H1 (cell line): ENCODE measurements around the gene TUBB2B. TPM values are rescaled to one million over a fixed set of nuclear protein-coding genes. Genes with fewer than 3 reads are reported as not detected.

Source experiments
- CTCF ChIA-PET: fragments of 300-600 bp; sonication (Branson Sonifier 250); formaldehyde crosslinking; loops from one replicate; lab custom pipeline; 2021; ENCODE audit not compliant: partially characterized antibody; lab: Charles Lee
- POLR2A ChIA-PET: fragments of 300-600 bp; sonication (Branson Sonifier 250); formaldehyde crosslinking; loops from one replicate; lab custom pipeline; 2021; ENCODE audit warnings: inconsistent platforms; ENCODE audit not compliant: partially characterized antibody; lab: Charles Lee
- DNase-seq, 2 experiments: peaks; one replicate each; pipeline versions ENCODE4 v3.0.0 to v3.0.0-alpha.2; 2010 to 2022; ENCODE audit warnings: low spot score in 2 of 2, low read depth in 1 of 2, mixed read lengths in 1 of 2
- FAIRE-seq: peaks from 2 replicates; lab custom pipeline; 2011; peaks lifted over from hg19 to GRCh38; lab: Jason Lieb, UNC
- H2AFZ ChIP-seq: 2 replicates; pipeline ENCODE4 v1.8.1; 2012; ENCODE audit warnings: low read length, inconsistent platforms
- H2AK5ac ChIP-seq: 2 replicates; pipeline ENCODE4 v1.6.1; 2013; ENCODE audit warnings: low read depth, low read length
- H2BK120ac ChIP-seq: replicated peaks from 2 replicates; pipeline ENCODE3; 2013; ENCODE audit warnings: low read depth, low read length, inconsistent platforms
- H2BK12ac ChIP-seq: 2 replicates; pipeline ENCODE4 v1.6.1; 2013; ENCODE audit warnings: low read depth, low read length
- H2BK15ac ChIP-seq: 2 replicates; pipeline ENCODE4 v1.6.1; 2013; ENCODE audit warnings: low read length
- H2BK20ac ChIP-seq: 2 replicates; pipeline ENCODE4 v1.6.1; 2013; ENCODE audit warnings: low read length
- H2BK5ac ChIP-seq: 2 replicates; pipeline ENCODE4 v1.6.1; 2013; ENCODE audit warnings: low read depth, low read length
- H3K14ac ChIP-seq: 2 replicates; pipeline ENCODE4 v1.6.1; 2013; ENCODE audit warnings: inconsistent platforms; ENCODE audit not compliant: insufficient read length
- H3K18ac ChIP-seq: 2 replicates; pipeline ENCODE4 v1.6.1; 2013; ENCODE audit warnings: low read length; ENCODE audit errors: extremely low read depth
- H3K23ac ChIP-seq: 2 replicates; pipeline ENCODE4 v1.6.1; 2013; ENCODE audit warnings: inconsistent platforms; ENCODE audit not compliant: insufficient read length
- H3K23me2 ChIP-seq: 2 replicates; pipeline ENCODE4 v1.6.1; 2013; ENCODE audit warnings: low read depth, low read length
- H3K27ac ChIP-seq: 2 replicates; pipeline ENCODE4 v1.6.1; 2011; ENCODE audit warnings: low read depth, low read length, inconsistent platforms
- H3K27me3 ChIP-seq, 4 experiments: replicated peaks in 1 of 4; 1 replicate in 1 of 4; 2 replicates in 3 of 4; pipeline versions ENCODE4 v1.6.1 to v1.8.1; 2011 to 2013; ENCODE audit warnings: low read length in 3 of 4, mild to moderate bottlenecking in 3 of 4, inconsistent platforms in 2 of 4, mixed read lengths in 2 of 4, moderate library complexity in 1 of 4; ENCODE audit not compliant: control insufficient read depth in 3 of 4, insufficient read depth in 3 of 4; ENCODE audit errors: extremely low read depth in 1 of 4
- H3K36me3 ChIP-seq, 4 experiments: 2 replicates each; pipeline versions ENCODE4 v1.6.1 to v1.8.1; 2011 to 2013; ENCODE audit warnings: mild to moderate bottlenecking in 4 of 4, low read length in 3 of 4, moderate library complexity in 2 of 4, control low read depth in 1 of 4, inconsistent platforms in 1 of 4; ENCODE audit not compliant: insufficient read depth in 4 of 4, control insufficient read depth in 2 of 4
- H3K4ac ChIP-seq: replicated peaks from 2 replicates; pipeline ENCODE3; 2013; ENCODE audit warnings: low read length, low read depth, mixed read lengths, inconsistent platforms; ENCODE audit not compliant: insufficient read length
- H3K4me1 ChIP-seq, 4 experiments: replicated peaks in 1 of 4; 1 replicate in 1 of 4; 2 replicates in 3 of 4; pipeline versions ENCODE4 v1.6.1 to v1.8.1; 2011 to 2013; ENCODE audit warnings: low read length in 3 of 4, inconsistent platforms in 2 of 4, mixed read lengths in 1 of 4; ENCODE audit not compliant: insufficient read depth in 4 of 4, control insufficient read depth in 3 of 4
- H3K4me2 ChIP-seq, 2 experiments: 2 replicates each; pipeline versions ENCODE4 v1.6.1 to v1.8.1; 2011 to 2013; ENCODE audit warnings: low read depth in 2 of 2, low read length in 2 of 2, control low read depth in 1 of 2, inconsistent platforms in 1 of 2, mild to moderate bottlenecking in 1 of 2; ENCODE audit not compliant: insufficient read depth in 1 of 2
- H3K4me3 ChIP-seq, 4 experiments: fragments of 200-600, 300-600 bp in 1 of 4; sonication (generic), shearing (Covaris generic), sonication (Bioruptor Twin) in 1 of 4; 2 replicates each; pipeline versions ENCODE4 v1.5.1 to v1.8.1; 2011 to 2016; ENCODE audit warnings: low read length in 4 of 4, low read depth in 3 of 4, control low read depth in 2 of 4, inconsistent platforms in 2 of 4, mild to moderate bottlenecking in 2 of 4, mixed read lengths in 1 of 4, moderate library complexity in 1 of 4; ENCODE audit not compliant: insufficient read depth in 2 of 4; ENCODE audit errors: extremely low read depth in 1 of 4
- H3K56ac ChIP-seq: replicated peaks from 2 replicates; pipeline ENCODE3; 2013; ENCODE audit warnings: low read depth, mild to moderate bottlenecking, mixed read lengths, low read length, inconsistent platforms; ENCODE audit not compliant: insufficient read length
- H3K79me1 ChIP-seq: 2 replicates; pipeline ENCODE4 v1.6.1; 2013; ENCODE audit warnings: low read depth, low read length, control low read depth
- H3K79me2 ChIP-seq, 2 experiments: 2 replicates each; pipeline versions ENCODE4 v1.6.1 to v1.8.1; 2012 to 2013; ENCODE audit warnings: low read length in 2 of 2, mild to moderate bottlenecking in 2 of 2, inconsistent platforms in 1 of 2; ENCODE audit not compliant: insufficient read depth in 2 of 2, control insufficient read depth in 1 of 2
- H3K9ac ChIP-seq, 4 experiments: replicated peaks in 1 of 4; 1 replicate in 1 of 4; 2 replicates in 3 of 4; pipeline versions ENCODE4 v1.6.1 to v1.8.1; 2011 to 2013; ENCODE audit warnings: low read depth in 3 of 4, low read length in 3 of 4, control low read depth in 2 of 4, mild to moderate bottlenecking in 2 of 4, moderate library complexity in 2 of 4, inconsistent platforms in 1 of 4; ENCODE audit errors: extremely low read depth in 1 of 4
- H3K9me3 ChIP-seq, 2 experiments: 2 replicates each; pipeline versions ENCODE4 v1.6.1 to v1.8.1; 2012 to 2013; ENCODE audit warnings: mild to moderate bottlenecking in 2 of 2, moderate library complexity in 2 of 2, control low read depth in 1 of 2, inconsistent platforms in 1 of 2, low read depth in 1 of 2, low read length in 1 of 2, mixed read lengths in 1 of 2; ENCODE audit not compliant: insufficient read depth in 2 of 2
- H4K20me1 ChIP-seq, 2 experiments: replicated peaks in 1 of 2; 2 replicates each; pipeline versions ENCODE3 to v1.8.1; 2011 to 2013; ENCODE audit warnings: inconsistent platforms in 2 of 2, low read length in 2 of 2, mild to moderate bottlenecking in 1 of 2; ENCODE audit not compliant: insufficient read depth in 2 of 2, control insufficient read depth in 1 of 2
- H4K5ac ChIP-seq: 2 replicates; pipeline ENCODE4 v1.6.1; 2013; ENCODE audit warnings: low read length, low read depth, mixed read lengths, inconsistent platforms; ENCODE audit not compliant: insufficient read length
- H4K8ac ChIP-seq: 2 replicates; pipeline ENCODE4 v1.8.0; 2013; ENCODE audit warnings: mild to moderate bottlenecking, moderate library complexity, low read length, inconsistent platforms; ENCODE audit not compliant: insufficient read depth; ENCODE audit errors: extremely low read depth
- H4K91ac ChIP-seq: replicated peaks from 2 replicates; pipeline ENCODE3; 2013; ENCODE audit warnings: low read length, mixed read lengths, inconsistent platforms; ENCODE audit not compliant: insufficient read length
- BACH1 ChIP-seq: IDR thresholded peaks from 2 replicates; pipeline ENCODE4 v1.6.1; 2012; ENCODE audit warnings: low read length, improper control_type of control experiment
- MAFK ChIP-seq: IDR thresholded peaks from 2 replicates; pipeline ENCODE4 v1.6.1; 2012; ENCODE audit warnings: low read depth, mild to moderate bottlenecking, improper control_type of control experiment, low read length
- RAD21 ChIP-seq, 2 experiments: IDR thresholded peaks in 1 of 2; conservative IDR thresholded peaks in 1 of 2; 2 replicates each; pipeline ENCODE4 v1.6.1; 2011; ENCODE audit warnings: low read depth in 2 of 2, low read length in 2 of 2, improper control_type of control experiment in 1 of 2, inconsistent platforms in 1 of 2, mild to moderate bottlenecking in 1 of 2, moderate library complexity in 1 of 2
- SP1 ChIP-seq: IDR thresholded peaks from 2 replicates; pipeline ENCODE4 v1.6.1; 2011; ENCODE audit warnings: low read depth, low read length
- SP4 ChIP-seq: IDR thresholded peaks from 2 replicates; pipeline ENCODE4 v1.6.1; 2012; ENCODE audit warnings: low read length, inconsistent platforms
- TAF1 ChIP-seq: IDR thresholded peaks from 2 replicates; pipeline ENCODE4 v1.6.1; 2011; ENCODE audit warnings: mild to moderate bottlenecking, low read depth, low read length
- TAF7 ChIP-seq: optimal IDR thresholded peaks from 2 replicates; pipeline ENCODE3; 2011; ENCODE audit warnings: low read depth, mild to moderate bottlenecking, inconsistent platforms, low read length, moderate library complexity, borderline replicate concordance
- WGBS, 2 experiments: shearing (Covaris generic) in 1 of 2; methylation state at CpG; one replicate each; pipeline versions ENCODE4 v1.1.6 to v1.1.7; 2013 to 2015; ENCODE audit warnings: low lambda C conversion rate in 2 of 2, mixed read lengths in 2 of 2, inconsistent platforms in 1 of 2, low coverage in 1 of 2, missing lambda C conversion rate in 1 of 2; ENCODE audit not compliant: insufficient replicate concordance in 2 of 2, insufficient coverage in 1 of 2, insufficient read length in 1 of 2; ENCODE audit errors: extremely low coverage in 1 of 2, missing lambda C conversion rate in 1 of 2; 5-methylcytosine and 5-hydroxymethylcytosine counted together
- polyA plus RNA-seq, 7 experiments: library from polyadenylated mRNA; depleted of rRNA in 3 of 7; stranded (reverse) in 5 of 7; unstranded in 2 of 7; fragments of >200 nt in 5 of 7; fragments of 200-250 nt in 2 of 7; gene quantifications; 1 replicate in 5 of 7; 2 replicates in 1 of 7; 4 replicates in 1 of 7; pipeline versions ENCODE4 v1.2.1 to v1.2.3, GENCODE V29; 2011 to 2013; ENCODE audit warnings: missing spikeins in 2 of 7, mixed read lengths in 2 of 7
- total RNA-seq: library from RNA; stranded (reverse); fragmentation: NEBNext Ultra II Directional; extraction: Animal tissue kit (Norgen Biotek cat#: 25700); gene quantifications from 2 replicates; pipeline ENCODE4 v1.2.1, GENCODE V29; 2021
- TF ChIP-seq, protein P1 (sequence below): IDR thresholded peaks from 2 replicates; pipeline ENCODE4 v1.6.1; 2012; ENCODE audit warnings: low read length, inconsistent platforms

The TUBB2B gene
- total and polyA plus RNA-seq, 2 of the 8 experiments (the other 6 are each of a cell fraction or from before 2014, with no cell fraction given), result 612 to 722 TPM

DNA sequence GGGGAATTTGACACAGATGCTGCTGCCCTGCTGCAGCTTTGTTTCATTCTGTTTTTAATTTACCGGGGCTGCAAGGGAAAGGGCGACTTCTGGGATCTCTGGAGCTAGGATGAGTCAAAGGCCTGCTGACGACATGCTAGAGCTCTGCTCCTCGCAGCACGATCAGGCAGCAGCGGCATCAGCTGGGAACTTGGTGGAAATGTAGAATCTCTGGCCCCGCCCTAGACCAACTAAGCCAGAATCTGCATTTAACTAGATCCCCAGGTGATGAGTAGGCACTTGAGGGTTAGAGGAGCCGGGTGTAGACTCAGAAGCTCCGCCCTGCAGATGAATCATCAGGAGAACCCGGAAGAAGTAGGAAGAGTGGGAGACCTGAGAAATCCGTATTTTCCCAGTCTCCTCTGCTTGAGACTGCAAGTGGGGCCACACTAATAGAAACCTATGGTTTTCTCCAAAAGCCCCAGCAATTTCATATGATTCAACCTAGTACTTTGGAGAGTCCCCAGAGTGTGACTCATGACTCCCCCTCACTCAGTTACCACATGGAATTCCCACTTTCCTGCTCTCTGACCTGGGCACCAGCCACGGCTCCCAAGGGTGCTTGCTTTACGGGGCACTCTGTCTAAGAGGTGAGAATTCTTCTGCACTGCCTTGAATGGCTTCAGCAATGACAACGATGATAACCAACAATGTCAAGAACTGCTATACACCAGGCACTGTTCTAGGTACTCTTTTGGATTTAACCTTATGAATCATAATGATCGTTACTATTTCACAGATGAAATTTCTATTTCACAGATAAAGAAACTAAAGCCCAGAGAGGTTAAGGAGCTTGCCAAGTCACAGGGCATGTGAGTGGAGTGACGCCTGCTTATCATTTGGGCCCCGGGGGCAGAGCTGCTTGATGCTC is 18.1 kb downstream of the TUBB2B start:
- peak overlapping the region in 1 of 4 experiments; percentile 39; a peak in 2 of 8 replicates for H3K4me3 ChIP-seq
- TF ChIP-seq SP4 (0 out of 2 replicates have a peak, but pooled peaks have one; percentile 50), SP1 (peak; percentile 67; the same call in 1 of the 2 replicates), BACH1 (peak; percentile 52), RAD21 (IDR thresholded peaks at IDR 0.05 in 1 of 2, conservative IDR thresholded peaks at IDR 0.05 in 1 of 2; ENCODE audit: low read depth in 2 of 2, low read length in 2 of 2) (peak; percentile 46 to 58; a peak in 3 of 4 replicates), MAFK (peak; percentile 72; the same call in 1 of the 2 replicates), TAF7 (no peak), TAF1 (peak; percentile 54)
- TF ChIP-seq, protein P1, sequence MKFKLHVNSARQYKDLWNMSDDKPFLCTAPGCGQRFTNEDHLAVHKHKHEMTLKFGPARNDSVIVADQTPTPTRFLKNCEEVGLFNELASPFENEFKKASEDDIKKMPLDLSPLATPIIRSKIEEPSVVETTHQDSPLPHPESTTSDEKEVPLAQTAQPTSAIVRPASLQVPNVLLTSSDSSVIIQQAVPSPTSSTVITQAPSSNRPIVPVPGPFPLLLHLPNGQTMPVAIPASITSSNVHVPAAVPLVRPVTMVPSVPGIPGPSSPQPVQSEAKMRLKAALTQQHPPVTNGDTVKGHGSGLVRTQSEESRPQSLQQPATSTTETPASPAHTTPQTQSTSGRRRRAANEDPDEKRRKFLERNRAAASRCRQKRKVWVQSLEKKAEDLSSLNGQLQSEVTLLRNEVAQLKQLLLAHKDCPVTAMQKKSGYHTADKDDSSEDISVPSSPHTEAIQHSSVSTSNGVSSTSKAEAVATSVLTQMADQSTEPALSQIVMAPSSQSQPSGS, result peak; percentile 70

More for the DNA sequence above, 18.1 kb downstream of the TUBB2B start:
- Histone ChIP-seq H2BK12ac (peak overlapping the region; percentile 52; the same call in 1 of the 2 replicates), H2AFZ (peak overlapping the region; percentile 91), H4K20me1 (no peaks in the 10 kb centered on the region), H2AK5ac (no peak overlapping the region), H3K27ac (0 out of 2 replicates have a peak overlapping the region, but pooled peaks have one; percentile 9), H4K8ac (no peak overlapping the region), H3K36me3 (no peaks in the 10 kb centered on the region), H4K5ac (peak overlapping the region; percentile 18), H3K23ac (no peak overlapping the region), H3K9ac (no peak overlapping the region; a peak in 1 of 7 replicates), H2BK5ac (no peak overlapping the region; the same call in 1 of the 2 replicates), H3K79me1 (no peaks in the 10 kb centered on the region; the same call in 1 of the 2 replicates), H2BK120ac (no peak overlapping the region), H2BK15ac (peak overlapping the region; percentile 25; the same call in 1 of the 2 replicates), H4K91ac (peak overlapping the region; percentile 58), H2BK20ac (no peak overlapping the region), H3K27me3 (no peaks in the 10 kb centered on the region), H3K23me2 (no peaks in the 10 kb centered on the region), H3K79me2 (no peaks in the 10 kb centered on the region), H3K56ac (no peak overlapping the region), H3K4me1 (peaks cover 3 to 10% (median 4%) of the 10 kb centered on the region in 4 experiments; a peak in 6 of 7 replicates), H3K4me2 (peak overlapping the region in 1 of 2 experiments; percentile 43; a peak in 1 of 4 replicates), H3K4ac (no peak overlapping the region), H3K18ac (no peak overlapping the region; the same call in 1 of the 2 replicates), H3K9me3 (no peaks in the 10 kb centered on the region), H3K14ac (no peak overlapping the region)
- CTCF ChIA-PET, result interaction anchor here (0.6 to 3.6 kb wide), 11 partner anchors 13 to 96 kb away, joined by 3 to 25 read pairs (median 4); no protein-coding TSS in a partner anchor
- DNase-seq (peak; percentile 69 to 87), FAIRE-seq (peak; percentile 24)
- POLR2A ChIA-PET, result interaction anchor here (0.5 to 8.1 kb wide), 16 partner anchors 9 to 212 kb away, joined by 3 to 40 read pairs (median 4); partner anchors contain the start of gene TUBB2A
- WGBS, 2 experiments, result 41% methylated on average over 17 of the region's 17 CpGs; no CpG with 5 or more reads in 1 of the 2 experiments
